GM21423 (cell line): ENCODE results near the gene AFF1.
"Not testable (repeated sequence)": the region's sequence is repeated elsewhere in the genome, so short reads cannot be mapped to it uniquely, and the experiment has no call there.

Experiments used
- ATAC-seq: cut with Tn5 transposase; IDR thresholded peaks from one replicate; pipeline ENCODE4 v1.9.1; 2021; ENCODE audit warnings: mild to moderate bottlenecking, moderate library complexity; ENCODE audit not compliant: unreplicated experiment

Gene AFF1

DNA sequence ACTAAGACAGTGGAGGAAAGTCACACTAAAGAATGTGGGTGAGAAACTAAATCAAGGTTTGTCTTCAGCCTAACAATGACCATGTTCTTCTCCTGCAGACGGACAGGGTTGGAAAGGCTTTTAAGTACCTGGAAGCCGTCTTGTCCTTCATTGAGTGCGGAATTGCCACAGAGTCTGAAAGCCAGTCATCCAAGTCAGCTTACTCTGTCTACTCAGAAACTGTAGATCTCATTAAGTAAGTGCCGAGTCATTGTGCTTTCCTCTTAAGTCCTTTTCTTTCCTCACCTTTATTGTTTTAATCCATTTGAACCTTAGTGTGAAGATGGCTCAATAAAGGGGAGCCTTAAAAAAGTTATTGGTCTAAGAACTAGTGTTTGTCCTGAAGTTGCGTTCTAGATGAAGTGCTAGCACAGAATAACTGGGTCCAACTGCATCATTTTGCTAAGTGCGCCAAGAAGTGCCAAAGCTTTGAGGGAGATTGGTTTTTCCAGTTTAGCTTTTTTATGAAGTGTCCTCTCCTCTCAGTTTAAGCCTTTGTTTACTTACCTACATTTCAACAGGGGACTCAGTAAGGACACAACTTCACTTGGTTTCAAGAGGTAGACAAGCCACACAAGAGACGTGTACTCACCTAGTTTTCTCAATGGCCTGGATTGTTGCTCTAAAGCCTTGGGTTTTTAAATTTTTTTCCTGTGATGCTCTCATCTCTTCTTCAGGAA lies 196.3 kb downstream of the AFF1 start:
- ATAC-seq: no peak

DNA sequence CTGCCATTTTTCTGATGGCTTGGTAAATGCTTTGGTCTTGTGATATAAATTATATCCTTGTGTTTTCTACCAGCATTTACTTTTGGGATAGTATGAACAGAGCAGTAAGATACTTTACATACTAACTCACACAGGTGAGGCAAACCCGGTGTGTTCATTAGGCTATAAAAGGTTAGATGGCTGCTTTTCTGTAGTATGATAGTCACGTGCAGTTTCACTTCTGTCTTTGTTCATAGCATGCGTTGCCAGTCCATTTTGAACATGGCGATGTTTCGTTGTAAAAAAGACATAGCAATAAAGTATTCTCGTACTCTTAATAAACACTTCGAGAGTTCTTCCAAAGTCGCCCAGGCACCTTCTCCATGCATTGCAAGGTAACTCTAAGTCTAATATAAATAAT lies 197.2 kb downstream of the AFF1 start:
- no peak for ATAC-seq

GRCh38 chr4:87133183-87133582 lies 198.4 kb downstream of the AFF1 start:
- no peak for ATAC-seq

DNA sequence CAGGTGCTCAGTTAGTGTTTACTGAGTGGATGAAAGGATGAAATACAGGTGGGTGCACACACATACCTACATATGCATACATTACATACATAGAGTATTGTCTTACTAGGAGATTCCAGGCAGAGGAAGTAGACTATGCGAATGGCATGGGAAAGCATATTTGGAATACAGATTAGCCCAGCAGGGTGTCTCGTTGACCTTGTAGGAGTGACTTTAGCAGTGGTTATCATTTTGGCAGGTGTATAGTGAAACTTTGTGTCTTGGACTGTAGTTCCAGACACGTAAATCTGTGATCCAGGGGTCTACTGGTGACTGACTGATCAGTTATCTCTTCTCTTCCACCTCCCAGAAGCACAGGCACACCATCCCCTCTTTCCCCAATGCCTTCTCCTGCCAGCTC lies 199.3 kb downstream of the AFF1 start:
- ATAC-seq: no peak

DNA sequence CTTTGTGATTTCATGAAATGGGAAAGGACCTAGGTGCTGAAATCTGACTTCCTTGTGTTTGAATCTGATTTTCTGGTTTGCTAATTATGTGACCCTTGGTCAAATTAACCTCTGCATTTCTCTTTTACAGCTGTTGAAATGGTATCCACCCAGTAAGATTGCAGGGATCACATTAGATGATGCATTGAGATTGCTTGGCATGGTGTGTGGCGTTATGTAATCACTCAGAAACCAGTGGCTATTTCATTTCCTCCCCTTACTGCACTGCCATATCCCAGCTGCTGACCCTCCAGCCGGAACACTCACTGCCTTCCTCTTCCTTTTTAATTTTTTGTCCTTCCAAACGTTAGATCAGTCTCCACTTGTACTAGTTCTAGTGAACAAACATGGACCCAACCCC lies 206.6 kb downstream of the AFF1 start:
- no peak for ATAC-seq

- ATAC-seq: no peak
Measured at GRCh38 chr4:87144356-87144755, 209.5 kb downstream of the AFF1 start.

DNA sequence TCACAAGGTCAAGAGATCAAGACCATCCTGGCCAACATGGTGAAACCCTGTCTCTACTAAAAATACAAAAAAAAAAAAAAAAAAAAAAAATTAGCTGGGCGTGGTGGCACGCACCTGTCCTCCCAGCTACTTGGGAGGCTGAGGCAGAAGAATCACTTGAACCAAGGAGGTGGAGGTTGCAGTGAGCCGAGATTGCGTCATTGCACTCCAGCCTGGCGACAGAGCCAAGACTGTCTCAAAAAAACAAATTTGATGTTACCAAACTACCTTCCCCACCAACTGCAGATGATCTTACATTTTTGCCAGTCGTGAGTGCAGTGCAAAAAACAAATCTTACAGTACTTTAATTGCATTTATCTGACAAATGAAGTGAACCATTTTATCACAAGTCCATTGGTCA lies 211.1 kb downstream of the AFF1 start:
- ATAC-seq: not testable (repeated sequence)

GRCh38 chr4:87147116-87147515 lies 212.3 kb downstream of the AFF1 start:
- ATAC-seq: no peak

GRCh38 chr4:87150498-87151261 lies 215.9 kb downstream of the AFF1 start:
- no peak for ATAC-seq

DNA sequence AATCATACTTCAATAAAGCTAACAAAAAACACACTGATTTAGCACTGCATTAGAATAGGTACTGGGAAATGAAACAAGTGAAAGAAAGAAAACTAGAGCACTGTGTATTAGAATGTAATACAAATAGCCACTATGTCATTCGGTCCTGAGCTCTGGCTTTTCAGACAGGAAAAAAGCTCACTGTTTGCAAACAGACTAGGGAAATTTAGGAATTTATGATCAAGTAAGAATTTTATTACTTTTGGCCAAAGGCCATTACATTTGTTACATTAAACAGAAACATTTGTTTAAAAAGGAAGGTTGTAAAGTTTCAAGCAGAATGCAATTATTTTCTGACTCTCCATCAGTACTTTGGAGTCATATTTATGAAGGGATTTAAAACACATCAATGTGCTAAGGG lies 216.9 kb downstream of the AFF1 start:
- no peak for ATAC-seq

GRCh38 chr4:87152310-87153041 lies 217.7 kb downstream of the AFF1 start:
- ATAC-seq: no peak

DNA sequence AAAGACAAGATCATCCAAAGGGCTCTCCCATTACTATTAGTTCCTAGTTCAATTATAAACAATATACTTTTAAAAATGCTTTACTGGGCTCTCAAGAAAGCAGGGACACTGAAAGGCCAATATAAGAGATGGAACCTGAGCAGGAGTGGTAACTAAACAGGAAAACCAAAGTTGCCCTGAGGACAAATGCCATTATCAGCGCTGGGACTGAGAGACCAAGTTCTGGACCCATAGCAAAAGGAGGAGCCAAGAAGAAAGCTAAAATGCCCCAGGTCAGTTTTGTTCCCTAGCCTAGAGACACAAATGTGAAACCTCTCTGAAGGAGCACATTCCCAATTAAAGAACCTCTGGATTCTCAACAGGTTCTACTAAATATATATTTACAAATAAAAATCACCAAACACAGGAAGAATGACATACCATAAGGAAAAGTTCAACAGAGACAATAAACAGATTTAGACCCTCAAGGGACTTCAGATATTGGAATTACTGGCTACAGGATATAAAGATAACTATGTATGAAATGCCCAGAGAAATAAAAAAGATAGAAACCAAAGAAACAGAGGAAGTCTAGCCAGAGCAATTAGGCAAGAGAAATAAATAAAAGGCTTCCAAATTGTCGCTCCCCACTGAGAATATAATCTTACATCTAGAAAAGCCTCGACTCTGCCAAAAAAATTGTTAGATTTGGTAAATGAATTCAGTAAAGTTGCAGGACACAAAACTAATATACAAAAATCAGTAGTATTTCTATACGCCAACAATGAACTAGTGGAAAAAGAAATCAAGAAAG lies 218.5 kb downstream of the AFF1 start:
- no peak for ATAC-seq

GRCh38 chr4:87165892-87166291 lies 231.1 kb downstream of the AFF1 start:
- no peak for ATAC-seq

DNA sequence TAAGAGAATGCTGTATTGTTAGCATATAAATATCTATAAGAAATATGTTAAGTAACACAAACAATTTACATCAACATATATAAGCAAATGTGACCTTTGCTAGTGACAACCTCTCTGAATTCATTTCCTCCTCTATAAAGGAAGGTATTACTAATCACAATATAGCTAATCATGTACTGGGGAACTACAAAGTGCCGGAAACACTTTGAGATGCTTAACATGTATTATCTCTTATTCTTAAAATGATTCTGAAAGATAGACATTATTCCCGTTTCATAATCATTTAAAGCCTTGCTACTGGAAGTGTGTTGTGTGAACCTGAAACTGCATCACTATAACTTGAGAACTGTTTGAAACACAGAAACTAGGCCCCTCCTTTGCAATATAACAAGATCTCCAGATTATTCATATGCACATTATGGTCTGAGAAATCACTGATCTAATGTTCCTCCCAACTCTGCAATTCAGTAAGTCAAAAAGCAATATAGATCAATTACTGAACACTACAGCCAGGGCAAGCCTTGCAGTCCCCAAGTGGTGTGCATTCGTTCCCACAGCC lies 231.6 kb downstream of the AFF1 start:
- no peak for ATAC-seq

DNA sequence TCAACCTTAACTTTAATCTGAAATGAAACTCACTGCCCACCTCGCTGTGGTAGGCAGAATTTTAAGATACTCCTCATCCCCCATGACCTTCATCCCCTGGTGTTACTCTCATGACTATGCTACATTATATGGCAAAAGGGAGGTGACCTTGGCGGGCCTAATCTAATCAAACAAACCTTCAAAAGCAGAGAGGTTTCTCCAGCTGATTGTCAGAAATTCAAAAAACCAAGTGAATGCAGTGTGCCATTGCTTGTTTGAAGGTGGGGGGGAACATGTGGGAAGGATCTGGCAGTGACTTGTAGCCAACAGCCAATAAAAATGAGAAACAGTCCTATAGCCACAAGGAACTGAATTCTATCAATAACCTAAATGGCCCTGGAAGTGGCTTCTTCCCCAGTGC lies 237.1 kb downstream of the AFF1 start:
- ATAC-seq: no peak

GRCh38 chr4:87174672-87175071 lies 239.9 kb downstream of the AFF1 start:
- no peak for ATAC-seq

DNA sequence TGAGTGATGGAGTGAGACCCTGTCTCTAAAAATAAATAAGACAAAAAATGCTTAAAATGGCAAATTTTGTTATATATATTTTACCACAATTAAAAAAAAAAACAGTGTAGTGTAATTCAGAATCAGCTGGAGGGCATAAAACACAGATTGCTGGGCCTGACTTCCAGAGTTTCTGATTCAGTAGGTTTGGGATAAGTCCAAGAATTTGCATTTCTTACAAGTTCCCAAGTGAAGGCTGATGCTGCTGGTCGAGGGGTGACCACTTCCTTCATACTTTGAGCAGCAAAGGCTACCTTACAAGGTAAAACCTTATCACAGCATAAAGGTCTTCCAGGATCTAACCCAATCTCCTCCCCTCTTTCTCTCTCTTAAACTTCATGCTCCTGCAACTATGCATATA lies 244.9 kb downstream of the AFF1 start:
- no peak for ATAC-seq

DNA sequence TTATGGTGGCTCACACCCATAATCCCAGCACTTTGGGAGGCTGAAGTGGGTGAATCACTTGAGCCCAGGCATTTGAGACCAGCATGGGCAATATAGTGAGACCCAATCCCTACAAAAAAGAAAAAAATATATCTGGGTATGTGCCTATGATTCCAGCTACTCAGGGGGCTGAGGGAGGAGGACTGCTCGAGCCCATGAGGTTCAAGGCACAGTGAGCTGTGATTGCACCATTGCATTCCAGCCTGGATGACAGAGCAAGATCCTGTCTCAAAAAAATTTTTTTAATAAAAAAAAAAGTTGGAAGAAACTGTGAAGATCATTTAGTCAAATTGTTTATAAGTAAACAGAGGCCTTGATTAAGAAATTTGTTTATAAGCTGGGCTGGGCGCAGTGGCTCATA lies 246.0 kb downstream of the AFF1 start:
- no peak for ATAC-seq

DNA sequence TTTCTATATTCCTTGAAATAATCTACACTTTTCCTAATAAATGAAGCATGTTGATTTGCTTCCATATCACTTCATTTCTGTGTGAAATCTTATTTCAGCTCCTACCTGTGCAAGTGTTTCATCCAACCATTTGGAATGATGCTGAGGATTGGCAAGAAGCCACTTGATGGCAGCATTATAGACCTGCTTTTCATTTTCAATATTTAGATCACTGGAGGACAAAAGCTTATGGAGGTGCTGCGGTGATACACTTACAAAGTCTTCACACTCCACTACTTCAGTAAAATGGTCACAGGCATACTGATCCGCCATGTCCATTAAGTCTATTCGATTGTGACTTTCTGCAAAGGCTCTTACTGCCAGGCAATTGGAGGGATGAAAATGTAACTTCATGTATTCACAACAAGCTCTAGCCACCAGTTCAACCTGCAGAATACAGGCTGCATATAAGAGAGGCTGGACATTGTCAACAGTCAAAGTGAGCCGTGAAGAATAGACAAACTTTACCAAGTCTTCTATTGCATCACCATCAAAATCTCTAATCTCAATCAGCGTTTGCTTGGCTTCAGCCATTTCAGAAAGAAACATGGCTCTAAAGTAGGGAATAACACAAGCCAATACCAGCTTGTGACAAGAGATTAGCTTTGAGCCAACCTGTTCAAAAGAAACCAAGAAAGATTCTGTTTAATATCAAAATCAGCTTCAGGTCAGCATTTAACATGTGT lies 250.5 kb downstream of the AFF1 start:
- ATAC-seq: no peak

DNA sequence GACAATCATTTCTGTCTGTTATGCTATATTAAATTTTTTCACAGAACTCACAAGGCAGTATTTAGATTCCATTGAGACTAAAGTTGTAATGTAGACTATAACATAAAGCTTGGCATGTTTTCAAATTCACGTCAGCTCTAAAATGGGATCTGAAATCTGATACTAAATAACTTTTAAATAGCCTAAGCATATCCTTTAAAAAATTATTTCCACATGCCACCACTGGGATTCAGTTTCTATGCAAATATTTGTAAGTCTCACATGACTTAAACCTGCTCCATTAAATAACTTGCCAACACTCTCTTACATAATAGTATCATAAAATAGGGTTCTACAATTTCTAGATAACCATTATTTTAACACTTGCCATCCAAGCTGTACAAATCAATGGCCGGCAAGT lies 253.2 kb downstream of the AFF1 start:
- ATAC-seq: no peak
